GM19025 (cell line): Measurements from ENCODE around the gene ACLY.
"Not testable (repeated sequence)": the region's sequence is repeated elsewhere in the genome, so short reads cannot be mapped to it uniquely, and the experiment has no call there.

Source experiments
- ATAC-seq: cut with Tn5 transposase; IDR thresholded peaks from one replicate; pipeline ENCODE4 v1.9.1; 2021; ENCODE audit warnings: mild to moderate bottlenecking, low read depth, moderate library complexity; ENCODE audit not compliant: unreplicated experiment

ACLY gene

DNA sequence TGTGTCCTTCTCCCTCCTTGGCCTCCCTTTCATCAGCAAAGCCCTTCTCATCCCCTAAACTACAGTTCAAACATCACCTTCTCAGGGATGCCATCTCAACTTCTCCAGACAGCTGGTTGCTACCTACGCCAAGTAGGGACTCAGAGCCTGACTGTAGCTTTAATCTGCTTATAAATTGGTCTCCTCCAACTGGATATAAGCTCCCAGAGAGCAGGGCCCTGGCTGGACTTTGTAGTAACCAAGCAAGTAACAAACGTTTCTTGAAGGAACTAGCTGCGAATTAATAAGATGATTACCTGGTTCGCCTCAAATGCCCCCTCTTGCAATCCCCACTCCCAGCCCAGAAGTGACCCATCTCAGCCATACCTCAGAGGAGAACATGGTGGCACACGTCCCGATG lies 36.0 kb downstream of the ACLY start:
- ATAC-seq = no peak

DNA sequence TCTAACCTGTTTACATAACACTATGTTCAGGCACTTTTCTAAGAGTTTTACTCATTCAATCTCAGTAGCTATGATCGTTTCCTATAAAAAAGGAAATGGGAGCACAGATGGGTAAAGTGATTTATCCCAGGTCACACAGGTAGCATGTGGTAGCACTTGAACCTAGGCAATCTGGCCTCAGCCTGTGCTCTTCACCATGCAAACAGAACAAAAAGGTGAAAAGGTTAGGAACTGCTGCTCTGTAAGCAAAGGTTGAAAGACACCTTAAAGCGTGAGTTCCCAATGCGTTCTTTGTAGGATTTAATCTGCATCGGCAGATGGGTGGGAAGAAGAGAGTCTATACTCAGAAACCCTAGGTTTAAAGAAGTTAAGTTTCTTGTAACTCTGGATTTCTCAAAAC lies 38.6 kb downstream of the ACLY start:
- no peak for ATAC-seq

DNA sequence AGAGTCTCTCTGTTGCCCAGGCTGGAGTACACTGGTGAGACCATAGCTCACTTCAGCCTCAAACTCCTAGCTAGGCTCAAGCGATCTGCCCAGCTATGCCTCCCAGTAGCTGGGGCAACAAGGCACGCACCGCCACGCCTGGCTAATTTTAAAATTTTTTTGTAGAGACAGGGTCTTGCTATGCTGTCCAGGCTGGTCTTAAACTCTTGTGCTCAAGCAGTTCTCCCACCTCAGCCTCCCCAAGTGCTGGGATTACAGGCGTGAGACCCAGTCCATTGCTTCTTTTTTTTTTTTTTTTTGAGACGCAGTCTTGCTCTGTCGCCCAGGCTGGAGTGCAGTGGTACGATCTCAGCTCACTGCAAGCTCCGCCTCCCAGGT lies 44.5 kb downstream of the ACLY start:
- ATAC-seq = not testable (repeated sequence)

DNA sequence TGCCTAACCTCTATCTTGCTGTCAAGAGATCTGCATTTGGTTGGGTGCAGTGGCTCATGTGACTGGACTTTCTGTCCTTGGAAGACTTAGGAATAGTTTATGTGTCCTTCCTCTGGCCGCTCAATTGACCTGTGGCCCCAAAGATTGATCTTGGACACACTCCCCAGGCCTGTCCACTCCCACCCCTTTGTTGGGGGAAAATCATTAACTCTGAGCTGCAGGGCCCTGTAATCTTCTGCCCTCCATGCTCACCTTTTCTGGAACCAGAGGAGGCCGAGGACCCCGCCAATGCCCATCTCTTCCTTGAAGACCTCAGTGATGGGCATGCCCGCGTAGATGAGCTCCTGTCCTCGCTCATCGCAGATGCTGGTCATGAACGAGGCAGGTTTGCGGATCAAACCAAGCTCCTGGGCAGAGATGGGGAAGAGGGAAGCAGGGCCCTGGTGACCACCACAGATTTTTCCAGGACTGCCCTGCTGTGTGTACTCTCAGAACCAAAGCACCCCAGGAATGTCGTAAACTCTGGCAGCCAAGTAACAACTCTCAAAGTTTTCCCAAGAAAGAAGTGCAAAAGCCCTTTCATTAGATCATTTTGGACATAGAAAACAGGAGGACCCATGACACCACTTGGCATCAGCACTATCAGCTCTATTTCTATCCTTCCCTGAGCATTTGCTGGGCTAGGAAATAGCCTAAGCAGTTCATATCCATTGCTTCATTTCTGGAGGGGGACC lies 45.0 kb downstream of the ACLY start:
- ATAC-seq = no peak

DNA sequence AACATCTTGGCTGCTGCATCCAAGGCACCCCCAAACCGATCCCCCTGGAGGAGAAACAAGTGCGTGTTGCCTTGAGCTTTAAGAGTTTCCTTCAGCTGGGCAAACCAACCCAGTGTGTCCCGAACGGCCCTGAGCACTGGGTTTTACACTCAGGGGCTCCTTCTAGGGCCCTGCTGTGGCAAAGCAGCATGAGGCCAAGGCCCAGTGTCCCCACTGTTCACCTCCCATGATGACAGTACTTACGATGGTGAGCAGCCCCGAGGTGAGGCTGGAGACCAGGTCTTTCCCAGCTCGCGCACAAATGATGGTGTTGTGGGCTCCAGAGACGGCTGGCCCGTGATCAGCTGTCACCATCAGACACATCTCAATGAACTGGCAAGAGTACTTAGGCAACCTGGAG lies 47.0 kb downstream of the ACLY start:
- no peak for ATAC-seq

DNA sequence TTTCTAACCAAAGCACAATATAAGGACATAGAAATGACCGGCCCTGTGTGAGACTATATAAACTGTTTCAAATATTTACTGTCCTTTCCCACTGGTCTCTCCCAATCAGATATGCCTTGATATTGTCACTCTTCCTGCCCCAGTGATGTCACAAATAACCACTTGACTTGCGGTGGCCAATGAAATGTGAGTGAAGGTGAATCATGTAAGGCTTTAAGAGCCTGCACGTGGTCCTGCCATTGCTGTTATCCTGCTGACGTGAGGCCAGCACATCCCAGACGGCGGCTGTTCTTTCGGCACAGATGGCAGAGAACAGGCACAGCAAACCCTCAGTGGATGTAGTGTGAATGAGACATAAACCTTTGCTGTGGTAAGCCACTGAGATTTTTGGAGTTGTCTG lies 48.1 kb downstream of the ACLY start:
- no peak for ATAC-seq

DNA sequence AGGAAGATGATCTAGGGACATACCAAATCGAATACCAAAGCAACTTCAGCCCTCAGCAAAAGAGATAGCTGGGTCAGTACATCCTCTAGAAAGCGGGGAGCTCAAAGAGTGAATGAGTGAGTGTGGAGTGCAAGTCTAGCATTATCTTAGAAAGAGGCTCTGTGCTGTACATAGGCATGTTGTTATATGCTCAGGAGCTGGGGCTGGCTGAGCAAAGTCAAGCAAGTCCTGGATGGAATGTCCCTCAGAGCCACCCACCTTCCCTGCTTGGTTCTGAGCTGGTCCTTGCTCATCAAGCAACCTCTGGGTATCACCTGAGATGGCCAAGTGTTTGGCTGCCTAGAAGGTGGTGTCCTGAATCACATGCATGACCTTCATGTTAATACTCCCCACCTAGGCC lies 48.7 kb downstream of the ACLY start:
- ATAC-seq = no peak

DNA sequence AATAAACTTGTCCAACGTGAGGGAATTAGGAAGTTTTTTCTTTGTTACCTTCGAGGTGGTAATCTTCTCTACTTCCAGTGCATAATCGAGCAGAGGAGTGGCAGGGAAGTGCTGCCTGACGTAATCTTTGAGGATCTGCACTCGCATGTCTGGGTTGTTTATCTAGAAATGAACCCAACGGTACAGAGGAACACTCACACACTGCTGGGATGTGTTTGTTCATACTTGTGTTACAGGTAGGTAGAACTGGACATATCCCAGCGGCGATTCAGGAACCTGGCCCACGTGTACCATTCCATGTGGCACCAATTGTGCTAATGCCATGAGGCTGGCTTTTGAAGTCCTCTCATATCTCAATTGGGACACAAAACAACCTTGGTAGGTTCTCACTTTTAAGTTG lies 49.3 kb downstream of the ACLY start:
- ATAC-seq = no peak

DNA sequence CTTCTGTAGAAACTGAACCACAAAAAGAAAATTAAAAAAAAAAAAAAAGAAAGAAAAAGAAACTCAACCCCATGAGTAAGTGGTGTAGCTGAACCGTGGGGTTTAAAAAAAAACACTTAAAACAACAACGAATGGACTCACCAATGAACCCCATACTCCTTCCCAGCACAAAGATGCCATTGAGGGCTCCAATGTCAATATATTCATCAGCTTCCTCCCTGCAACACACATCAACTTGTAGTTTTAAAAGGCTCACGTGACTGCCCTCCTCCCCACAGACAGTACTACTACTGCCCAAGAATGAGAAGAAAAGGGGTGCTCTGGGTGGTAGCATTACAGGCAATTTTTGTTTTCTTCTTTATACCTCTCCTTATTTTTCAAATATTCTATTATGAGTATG lies 50.2 kb downstream of the ACLY start:
- ATAC-seq = no peak

DNA sequence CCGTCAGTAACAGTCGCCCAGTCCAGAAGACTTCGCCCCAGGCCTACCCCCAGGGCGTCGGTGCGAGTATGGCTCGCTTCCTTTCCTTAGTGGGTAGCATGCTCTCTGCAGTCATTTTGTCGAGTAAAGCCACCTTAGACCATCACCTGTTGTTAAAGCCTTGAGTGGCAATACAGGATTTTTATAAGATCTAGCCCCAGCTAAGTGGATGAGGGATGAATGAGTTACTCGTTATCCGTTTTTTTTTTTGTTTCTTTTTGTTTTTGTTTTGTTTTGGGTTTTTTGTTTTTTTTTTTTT lies 53.2 kb downstream of the ACLY start:
- ATAC-seq = no peak

DNA sequence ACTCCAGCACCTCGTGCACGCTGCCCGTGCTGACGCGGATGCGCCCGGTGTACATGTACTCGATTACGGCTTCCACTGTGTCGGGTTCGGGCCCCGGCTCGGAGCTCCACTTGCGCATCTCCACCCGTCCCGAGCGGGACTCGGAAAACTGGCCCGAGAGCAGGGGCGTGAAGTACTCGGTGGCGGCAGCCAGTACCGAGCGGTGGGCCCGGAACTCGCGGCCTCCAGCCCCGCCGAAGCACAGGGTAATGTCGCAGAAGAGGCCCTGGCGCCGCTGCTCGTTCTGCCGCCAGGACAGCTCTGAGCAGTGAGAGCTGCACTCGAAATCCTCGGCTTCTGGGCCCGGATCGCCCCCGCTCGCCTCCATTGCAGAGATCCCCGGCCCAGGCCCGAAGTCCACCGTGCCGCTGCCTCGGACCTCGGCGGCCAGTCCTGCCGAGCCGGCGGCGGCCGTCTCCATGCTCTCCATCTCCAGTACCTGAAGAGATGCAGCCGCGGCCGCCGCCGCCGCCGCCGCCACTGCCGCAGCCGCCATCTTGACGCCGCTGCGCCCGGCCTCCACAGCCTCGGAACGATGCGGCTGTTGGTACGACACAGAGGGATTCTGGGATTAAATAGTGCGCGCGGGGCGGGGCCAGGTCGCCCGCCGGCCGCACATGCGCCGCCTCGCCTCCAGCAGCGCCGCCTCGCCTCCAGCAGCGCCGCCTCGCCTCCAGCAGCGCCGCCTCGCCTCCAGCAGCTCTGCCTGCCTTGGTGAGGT lies 53.7 kb downstream of the ACLY start, which contains the start of gene KLHL11:
Gene KLHL11, minus strand, starts transcription at position 588 of the 760 bp plus-strand sequence. Its CDS starts 53 bp downstream, at position 535.
- peak; percentile 87 for ATAC-seq

DNA sequence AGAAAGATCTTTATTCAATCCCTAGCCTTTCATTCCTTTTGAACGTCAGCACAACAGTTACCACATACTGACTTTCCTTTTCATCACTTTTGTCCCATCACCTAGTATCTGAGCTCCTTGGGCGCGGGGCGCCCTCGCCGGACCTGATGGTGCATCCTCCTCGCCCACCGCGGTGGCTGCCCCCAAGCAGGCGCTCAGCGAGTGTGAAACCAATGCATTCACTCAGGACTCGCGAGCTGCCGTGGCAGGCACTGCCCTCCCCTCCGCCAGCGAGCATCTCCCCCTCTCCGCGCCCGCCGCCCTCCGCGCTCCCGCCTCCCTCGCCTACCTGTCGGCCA lies 54.3 kb downstream of the ACLY start:
- no peak for ATAC-seq

DNA sequence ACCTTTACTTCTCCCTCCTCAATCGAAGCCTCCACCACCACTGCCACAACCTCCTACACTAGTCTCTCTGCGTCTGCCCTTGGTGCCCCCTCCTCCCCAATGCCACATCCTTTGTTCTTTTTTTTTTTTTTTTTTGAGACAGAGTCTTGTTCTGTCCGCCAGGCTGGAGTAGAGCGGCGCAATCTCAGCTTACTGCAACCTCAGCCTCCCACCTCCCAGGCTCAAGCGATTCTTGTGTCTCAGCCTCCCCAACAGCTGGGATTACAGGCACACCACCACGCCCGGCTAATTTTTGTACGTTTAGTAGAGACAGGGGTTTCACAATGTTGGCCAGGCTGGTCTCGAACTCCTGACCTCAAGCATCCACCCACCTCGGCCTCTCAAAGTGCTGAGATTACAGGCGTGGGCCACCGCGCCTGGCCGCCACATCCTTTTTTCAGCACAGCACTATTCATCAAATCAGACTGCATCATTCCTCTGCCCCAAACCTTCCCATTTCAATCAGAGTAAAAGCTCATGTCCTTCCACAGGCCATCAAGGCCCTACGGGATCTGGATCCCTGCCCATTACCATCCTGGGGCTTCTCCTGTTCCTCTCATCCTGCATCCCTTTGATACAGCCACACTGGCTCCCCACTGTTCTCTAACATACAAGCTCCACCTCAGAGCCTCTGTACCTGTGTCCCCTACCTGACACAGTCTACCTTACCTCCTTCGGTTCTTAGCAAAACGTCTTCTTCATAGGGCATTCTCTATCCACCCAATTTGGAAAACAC lies 55.5 kb downstream of the ACLY start:
- ATAC-seq = no peak

DNA sequence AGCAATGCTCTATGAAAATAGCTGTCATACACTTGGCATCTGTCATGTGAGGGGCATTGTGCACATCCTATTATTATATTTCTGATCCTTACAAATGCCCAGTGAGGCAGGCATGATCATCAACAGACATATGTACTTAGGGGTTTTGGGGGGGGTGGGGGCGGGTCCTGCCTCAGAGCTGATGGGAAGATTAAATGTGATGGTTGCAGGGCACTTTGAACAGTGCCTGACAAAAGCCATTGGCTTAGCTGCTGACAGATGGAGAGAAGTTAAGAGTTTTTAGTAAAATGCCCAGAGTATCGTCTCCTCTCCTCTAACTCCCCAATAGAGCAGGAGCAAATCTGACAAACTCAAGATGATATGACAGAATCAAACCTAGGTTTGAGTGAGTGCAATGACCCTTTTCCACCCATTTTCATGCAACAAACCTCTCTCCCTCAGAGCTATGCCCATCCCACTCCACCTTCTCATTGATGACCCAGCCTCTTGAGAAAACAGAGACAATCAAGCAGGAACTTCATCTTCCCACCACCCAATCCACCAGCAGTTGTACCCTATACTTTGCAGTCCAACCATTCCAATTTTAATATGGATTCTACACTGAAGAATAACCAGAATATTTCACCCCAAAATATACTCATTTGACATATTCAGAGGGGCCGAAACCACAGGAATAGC lies 58.4 kb downstream of the ACLY start:
- ATAC-seq = no peak

DNA sequence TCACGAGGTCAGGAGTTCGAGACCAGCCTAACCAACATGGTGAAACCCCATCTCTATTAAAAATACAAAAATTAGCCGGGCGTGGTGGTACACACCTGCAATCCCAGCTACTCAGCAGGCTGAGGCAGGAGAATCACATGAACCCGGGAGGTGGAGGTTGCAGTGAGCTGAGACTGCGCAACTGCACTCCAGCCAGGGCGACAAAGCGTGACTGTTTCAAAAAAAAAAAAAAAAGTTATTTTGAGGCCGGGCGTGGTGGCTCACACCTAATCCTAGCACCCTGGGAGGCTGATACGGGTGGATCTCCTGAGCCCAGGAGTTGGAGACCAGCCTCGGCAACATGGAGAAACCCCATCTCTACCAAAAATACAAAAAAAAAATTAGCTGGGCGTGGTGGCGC lies 67.4 kb downstream of the ACLY start:
- ATAC-seq = not testable (repeated sequence)

DNA sequence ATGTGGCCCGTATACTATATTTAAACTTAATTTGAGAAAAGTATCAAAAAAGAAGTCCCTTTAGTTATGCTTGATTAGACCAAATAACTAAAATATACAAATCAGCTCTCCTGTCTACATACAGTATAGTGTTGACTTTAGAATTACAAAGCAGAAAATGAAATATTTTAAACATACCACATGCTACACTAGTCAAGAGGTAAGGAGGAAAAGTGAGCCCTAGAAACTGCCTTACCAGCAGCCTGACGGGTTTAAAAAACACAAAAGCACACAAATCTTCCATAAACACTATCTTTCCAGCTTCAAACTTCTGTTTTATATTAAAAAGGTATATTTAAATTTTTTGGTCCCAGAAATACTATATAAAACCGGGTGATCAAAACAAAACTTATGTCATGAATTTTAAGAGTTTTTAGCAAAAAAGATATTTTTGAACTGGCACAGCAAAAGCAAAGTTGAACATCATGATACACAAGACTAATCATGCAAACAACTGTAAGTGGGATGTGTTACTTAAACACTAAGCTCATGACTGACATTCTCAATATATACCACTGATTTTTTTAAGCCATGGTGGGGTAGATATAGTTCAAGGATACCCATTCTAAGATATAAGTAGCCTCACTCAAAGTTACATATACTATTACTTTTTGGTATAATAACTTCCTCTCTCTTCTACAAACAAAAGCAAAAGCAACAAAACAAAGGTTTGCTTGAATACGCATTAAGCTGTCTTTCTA lies 69.3 kb downstream of the ACLY start:
- ATAC-seq = no peak

DNA sequence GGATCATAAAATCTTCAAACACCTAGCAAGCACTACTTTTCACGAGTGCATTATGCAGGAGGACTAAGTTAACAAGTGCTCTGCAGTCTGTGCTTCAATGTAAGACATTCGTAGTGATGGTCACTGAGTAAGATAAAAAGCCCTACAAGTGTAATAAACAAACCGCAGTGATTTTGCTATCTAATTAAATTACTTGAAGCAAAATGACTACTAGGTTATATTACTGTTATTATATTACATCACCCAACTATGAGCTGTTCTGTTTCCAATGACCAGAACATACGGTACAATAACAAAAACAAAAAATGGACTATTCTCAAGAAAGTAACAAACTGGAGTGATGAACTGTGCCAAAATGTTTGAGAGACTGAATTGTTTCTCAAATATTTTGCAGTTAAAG lies 70.0 kb downstream of the ACLY start:
- ATAC-seq = no peak

DNA sequence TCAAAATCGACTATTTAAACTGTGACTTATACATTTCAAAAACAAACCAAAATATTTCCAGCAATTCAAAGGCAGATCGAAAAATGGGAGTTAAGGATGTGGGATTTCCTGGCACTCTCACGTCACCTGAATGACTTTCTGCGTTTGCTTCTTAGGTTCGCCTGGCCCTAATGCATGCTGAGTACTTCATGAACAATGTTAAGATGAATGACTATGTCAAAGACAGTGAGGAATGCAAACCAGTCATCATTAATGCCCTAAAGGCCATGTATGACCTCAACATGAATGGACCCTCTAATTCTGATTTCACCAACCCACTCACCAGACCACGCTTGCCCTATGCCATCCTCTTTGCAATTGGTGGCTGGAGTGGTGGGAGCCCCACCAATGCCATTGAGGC lies 73.8 kb downstream of the ACLY start:
- ATAC-seq = no peak

DNA sequence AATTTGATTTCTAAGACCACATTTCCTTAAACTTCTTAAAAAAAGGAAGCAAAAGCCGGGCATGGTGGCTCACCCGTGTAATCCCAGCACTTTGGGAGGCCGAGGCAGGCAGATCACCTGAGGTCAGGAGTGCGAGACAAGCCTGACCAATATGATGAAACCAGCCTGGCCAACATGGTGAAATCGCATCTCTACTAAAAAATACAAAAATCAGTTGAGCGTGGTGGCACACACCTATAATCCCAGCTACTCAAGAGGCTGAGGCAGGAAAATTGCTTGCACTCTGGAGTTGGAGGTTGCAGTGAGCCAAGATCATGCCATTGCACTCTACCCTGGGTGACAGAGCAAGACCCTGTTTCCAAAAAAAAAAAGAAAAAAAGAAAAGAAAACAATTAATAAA lies 78.0 kb downstream of the ACLY start:
- not testable (repeated sequence) for ATAC-seq

DNA sequence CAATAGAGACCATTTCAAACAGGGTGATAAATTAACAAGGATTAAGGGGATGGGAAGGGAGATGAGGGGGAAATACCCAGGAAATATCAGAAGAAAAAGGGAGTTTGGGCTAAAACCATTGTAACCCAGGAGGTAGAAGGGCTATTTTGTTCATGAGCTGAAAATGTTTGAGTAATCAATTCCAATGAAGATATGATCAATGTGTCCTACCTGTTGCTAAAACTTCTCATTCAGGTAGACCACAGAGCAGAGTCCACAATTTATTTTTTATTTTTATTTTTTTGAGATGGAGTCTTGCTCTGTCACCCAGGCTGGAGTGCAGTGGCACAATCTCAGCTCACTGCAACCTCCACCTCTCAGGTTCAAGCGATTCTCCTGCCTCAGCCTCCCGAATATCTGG lies 79.3 kb downstream of the ACLY start:
- not testable (repeated sequence) for ATAC-seq
